Measurements from ENCODE around the gene SYT15.
"Not testable (repeated sequence)": the region's sequence is repeated elsewhere in the genome, so short reads cannot be mapped to it uniquely, and the experiment has no call there.

Gene SYT15

GRCh38 chr10:46593307-46593706 lies 14.4 kb downstream of the SYT15 start:
- not testable (repeated sequence) for DNase-seq

DNA sequence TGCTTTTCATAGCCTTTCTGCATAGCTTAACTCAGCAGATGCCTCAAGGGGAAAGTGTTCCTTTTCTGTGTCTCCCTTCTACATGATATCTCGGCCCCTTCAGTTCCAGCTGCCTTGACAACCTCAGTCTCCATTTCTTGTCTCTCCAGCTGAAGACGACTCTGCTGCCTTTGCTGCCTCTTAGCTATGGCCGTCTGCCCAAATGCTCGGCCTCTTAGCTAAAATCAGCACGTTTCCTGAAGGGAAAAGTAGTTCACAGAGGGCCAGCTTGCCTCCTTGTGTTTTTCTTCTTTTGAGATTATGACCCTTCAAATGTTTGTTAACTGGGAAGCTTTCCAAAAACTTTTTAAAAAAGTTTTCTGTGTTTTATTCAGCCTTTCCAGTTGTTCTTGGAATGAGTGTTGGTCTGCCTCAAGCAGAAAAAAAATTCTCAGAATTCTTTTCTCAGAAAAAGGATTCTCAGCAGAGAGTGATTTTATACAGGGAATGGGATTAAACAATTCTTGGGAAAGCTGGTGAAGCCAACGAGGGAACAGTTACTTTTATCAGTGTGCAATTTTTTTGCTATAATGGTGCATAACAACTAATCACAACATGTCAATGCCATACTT lies 15.6 kb downstream of the SYT15 start:
- not testable (repeated sequence) for DNase-seq

DNA sequence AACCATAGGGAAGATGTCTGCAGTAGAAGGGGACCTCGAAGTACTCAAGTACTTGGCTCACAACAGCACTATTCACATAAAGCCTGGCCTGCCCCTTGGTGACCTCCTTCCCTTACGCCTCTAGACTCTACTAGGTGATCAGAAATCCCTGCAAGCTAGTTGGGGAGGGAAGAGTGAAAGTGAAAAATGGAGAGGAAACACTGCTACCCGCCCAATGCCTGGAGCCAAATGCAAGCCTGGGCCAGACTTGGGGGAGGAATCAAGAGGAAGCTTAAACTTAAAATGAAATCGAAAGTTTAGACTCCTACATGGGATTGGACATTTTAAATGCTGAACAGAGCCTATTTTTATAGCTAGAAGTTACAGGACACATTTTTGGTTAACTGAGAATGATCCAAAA lies 17.6 kb downstream of the SYT15 start:
- not testable (repeated sequence) for DNase-seq

- DNase-seq = not testable (repeated sequence)
Observed at GRCh38 chr10:46597616-46598246, 18.8 kb downstream of the SYT15 start.

DNA sequence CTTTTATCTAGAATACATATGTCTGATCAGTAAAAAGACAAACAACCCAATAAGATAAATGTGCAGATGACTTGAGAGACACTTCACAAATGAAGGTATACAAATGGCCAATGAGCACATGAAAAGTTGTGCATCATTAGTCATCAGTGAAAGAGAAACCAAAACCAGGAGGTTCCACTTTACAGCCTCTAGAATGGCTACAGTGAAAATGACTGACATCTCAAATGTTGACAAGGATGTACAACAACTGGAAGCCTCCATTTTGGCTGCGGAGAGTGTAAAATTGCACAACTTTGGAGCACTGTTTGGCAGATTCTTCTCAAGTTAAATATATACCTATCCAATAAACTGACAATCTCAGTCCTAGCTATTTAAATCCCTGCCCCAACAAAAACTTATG lies 21.6 kb downstream of the SYT15 start:
- not testable (repeated sequence) for DNase-seq

DNA sequence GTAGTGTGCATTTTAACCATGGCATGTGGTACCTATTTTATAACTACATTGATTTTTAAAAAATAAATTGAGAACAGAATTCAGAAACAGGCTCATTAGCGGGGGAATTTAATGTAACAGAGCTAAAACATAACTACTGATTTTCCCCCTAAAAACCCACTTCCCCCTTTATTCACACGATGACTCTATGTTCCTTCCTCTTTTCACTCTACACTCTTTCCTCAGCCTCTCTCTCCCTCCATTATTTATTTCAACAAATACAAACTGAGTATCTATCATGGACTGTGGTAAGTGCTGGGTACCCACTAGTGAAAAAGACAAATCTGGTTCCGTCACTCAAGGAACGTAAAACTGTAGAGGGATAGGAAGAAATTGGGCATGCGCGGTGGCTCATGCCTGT lies 36.6 kb downstream of the SYT15 start:
- not testable (repeated sequence) for DNase-seq

DNA sequence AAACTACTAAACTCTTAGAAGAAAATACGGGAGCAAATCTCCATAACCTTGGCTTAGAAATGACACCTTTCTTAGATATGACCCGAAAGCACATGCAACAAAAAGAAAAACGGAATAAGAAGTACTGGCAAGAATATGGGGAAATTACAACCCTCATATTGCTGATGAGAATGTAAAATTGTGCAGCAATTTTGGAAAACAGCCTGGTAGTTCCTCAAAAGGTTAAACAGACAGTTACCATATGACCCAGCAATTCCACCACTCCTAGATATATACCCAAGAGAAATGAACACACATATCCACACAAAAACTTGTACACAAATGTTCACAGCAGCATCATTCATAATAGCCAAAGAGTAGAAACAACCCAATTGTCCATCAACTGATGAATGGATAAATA lies 37.3 kb downstream of the SYT15 start:
- not testable (repeated sequence) for DNase-seq

DNA sequence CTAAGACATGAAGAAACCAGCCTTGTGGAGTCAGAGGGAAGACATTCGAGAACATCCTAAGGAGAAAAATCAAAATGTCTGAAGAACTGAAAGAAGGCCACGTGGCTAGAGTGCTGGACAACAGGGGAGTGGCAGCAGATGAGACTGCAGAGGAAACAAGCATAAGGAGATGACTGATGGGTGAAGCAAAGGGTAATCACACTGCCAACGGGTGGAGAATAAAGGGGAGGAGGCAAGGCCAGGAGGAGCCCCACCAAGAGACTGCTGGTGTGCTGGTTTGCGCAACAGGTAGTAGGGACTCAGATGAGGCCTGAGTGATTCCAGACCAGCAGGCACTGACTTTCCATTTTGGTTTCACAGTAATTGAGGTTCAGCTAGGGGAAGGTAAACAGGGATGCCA lies 38.2 kb downstream of the SYT15 start:
- DNase-seq = not testable (repeated sequence)

DNA sequence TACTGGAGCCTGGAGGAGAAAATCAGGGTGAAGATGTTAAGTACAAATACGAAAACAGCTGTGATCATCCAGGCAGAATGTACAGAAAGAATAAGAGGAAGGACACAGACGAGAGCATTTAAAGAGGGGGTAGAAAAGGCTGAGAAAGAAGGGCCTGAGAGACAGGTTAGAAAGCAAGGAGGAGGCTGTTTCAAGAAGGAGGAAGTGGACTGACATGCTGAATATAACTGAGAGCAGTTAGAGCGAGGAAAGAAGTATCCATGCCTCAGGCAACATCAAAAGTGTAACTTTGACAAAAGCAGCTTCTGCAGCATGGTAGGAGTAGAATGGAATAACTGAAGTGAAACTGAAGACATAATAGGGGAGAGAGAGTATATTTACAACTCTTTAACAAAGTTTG lies 39.0 kb downstream of the SYT15 start:
- not testable (repeated sequence) for DNase-seq

GRCh38 chr10:46623899-46624654 lies 45.1 kb downstream of the SYT15 start:
- not testable (repeated sequence) for DNase-seq

- not testable (repeated sequence) for DNase-seq
Observed at GRCh38 chr10:46629805-46630204, 50.9 kb downstream of the SYT15 start.

- DNase-seq = not testable (repeated sequence)
Observed at GRCh38 chr10:46630816-46631215, 51.9 kb downstream of the SYT15 start.

DNA sequence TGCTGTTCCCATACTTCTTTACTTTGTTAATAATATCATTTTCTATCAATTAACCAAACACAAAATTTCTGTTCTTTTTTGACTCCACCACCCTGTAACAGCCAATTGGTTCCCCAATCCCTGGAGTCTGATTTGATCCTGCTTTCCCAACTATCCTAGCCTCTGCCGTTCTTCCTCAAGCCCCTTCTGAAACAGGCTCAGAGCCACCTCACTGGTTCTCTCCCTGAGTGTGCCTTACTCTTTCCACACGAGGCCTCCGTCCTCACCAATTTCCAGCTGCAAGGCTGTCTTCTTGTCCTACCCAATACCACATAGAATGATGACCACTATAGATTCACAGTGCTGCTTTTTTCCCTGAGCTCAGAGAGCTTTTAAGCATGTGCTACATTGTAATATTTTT lies 52.8 kb downstream of the SYT15 start:
- not testable (repeated sequence) for DNase-seq

GRCh38 chr10:46634698-46635097 lies 55.8 kb downstream of the SYT15 start:
- DNase-seq = not testable (repeated sequence)

GRCh38 chr10:46635364-46635959 lies 56.5 kb downstream of the SYT15 start:
- not testable (repeated sequence) for DNase-seq

GRCh38 chr10:46640005-46640404 lies 61.1 kb downstream of the SYT15 start:
- DNase-seq = not testable (repeated sequence)
